Uterus (tissue), 2 donors: ENCODE measurements around the gene PYGM.

ENCODE experiments used
- POLR2A ChIP-seq, 2 donors: fragments of 450-650 bp; IDR thresholded peaks; one replicate each; pipeline ENCODE4 v1.6.1; 2016; ENCODE audit warnings: antibody characterized with exemption in 2 of 2, mild to moderate bottlenecking in 1 of 2, moderate library complexity in 1 of 2
- TF ChIP-seq, protein P1 (sequence below), 4 experiments: fragments of 200-600 bp in 2 of 4; fragments of 450-650 bp in 2 of 4; sonication (generic) in 2 of 4; IDR thresholded peaks; one replicate each; pipeline ENCODE4 v1.5.1; 2016 to 2019; ENCODE audit warnings: antibody characterized with exemption in 4 of 4, mild to moderate bottlenecking in 2 of 4, moderate library complexity in 1 of 4

GRCh38 chr11:64753019-64753379, 6.8 kb downstream of the PYGM start:
- TF ChIP-seq, protein P1, sequence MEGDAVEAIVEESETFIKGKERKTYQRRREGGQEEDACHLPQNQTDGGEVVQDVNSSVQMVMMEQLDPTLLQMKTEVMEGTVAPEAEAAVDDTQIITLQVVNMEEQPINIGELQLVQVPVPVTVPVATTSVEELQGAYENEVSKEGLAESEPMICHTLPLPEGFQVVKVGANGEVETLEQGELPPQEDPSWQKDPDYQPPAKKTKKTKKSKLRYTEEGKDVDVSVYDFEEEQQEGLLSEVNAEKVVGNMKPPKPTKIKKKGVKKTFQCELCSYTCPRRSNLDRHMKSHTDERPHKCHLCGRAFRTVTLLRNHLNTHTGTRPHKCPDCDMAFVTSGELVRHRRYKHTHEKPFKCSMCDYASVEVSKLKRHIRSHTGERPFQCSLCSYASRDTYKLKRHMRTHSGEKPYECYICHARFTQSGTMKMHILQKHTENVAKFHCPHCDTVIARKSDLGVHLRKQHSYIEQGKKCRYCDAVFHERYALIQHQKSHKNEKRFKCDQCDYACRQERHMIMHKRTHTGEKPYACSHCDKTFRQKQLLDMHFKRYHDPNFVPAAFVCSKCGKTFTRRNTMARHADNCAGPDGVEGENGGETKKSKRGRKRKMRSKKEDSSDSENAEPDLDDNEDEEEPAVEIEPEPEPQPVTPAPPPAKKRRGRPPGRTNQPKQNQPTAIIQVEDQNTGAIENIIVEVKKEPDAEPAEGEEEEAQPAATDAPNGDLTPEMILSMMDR (IDR thresholded peaks at IDR 0.05): no peak
- TF ChIP-seq POLR2A (IDR thresholded peaks at IDR 0.05): no peak
